Measurements from ENCODE around the gene SNAP29. TPM values are rescaled to one million over a fixed set of nuclear protein-coding genes. Genes with fewer than 3 reads are reported as not detected.

SNAP29 gene
- 15.0 to 18.9 TPM (median 15.1 TPM) in 3 replicates for total RNA-seq

- Mint-ChIP-seq H3K27me3 (ENCODE audit: low read depth) (no peaks in the 10 kb centered on the region), H3K4me1 (peaks cover 30% of the 10 kb centered on the region), H3K4me3 (peak within 1 kb of the TSS; percentile 70), H3K27ac (peak within 1 kb of the TSS; percentile 80), H3K9me3 (no peaks in the 10 kb centered on the region), H3K36me3 (peaks cover 5% of the 10 kb centered on the region)
- no peak for TF ChIP-seq CTCF (IDR thresholded peaks at IDR 0.05; ENCODE audit: unreplicated experiment)
- peak; percentile 94 to 96 for DNase-seq (ENCODE audit: low spot score in 2 of 2, unreplicated experiment in 2 of 2)
Measured at GRCh38 chr22:20858615-20859416, at the start of gene SNAP29, which contains the start of gene PI4KA. Gene SNAP29, plus strand, starts transcription at chr22:20859007. Its CDS starts 104 bp downstream, at chr22:20859111. Gene PI4KA, minus strand, starts transcription at chr22:20858811. Its CDS starts 86 bp downstream, at chr22:20858725.

- Mint-ChIP-seq H3K9me3 (no peaks in the 10 kb centered on the region), H3K36me3 (peaks cover 51% of the 10 kb centered on the region), H3K27me3 (ENCODE audit: low read depth) (no peaks in the 10 kb centered on the region), H3K4me3 (no peak overlapping the region), H3K27ac (no peak overlapping the region), H3K4me1 (no peaks in the 10 kb centered on the region)
- no peak for DNase-seq (ENCODE audit: low spot score in 2 of 2, unreplicated experiment in 2 of 2)
- no peak for TF ChIP-seq CTCF (IDR thresholded peaks at IDR 0.05; ENCODE audit: unreplicated experiment)
Measured at GRCh38 chr22:20809538-20810185, 49.1 kb upstream of the SNAP29 start.

GRCh38 chr22:20810645-20811044 is 48.2 kb upstream of the SNAP29 start:
- no peak overlapping the region for H3K4me3 Mint-ChIP-seq
- no peaks in the 10 kb centered on the region for H3K27me3 Mint-ChIP-seq (ENCODE audit: low read depth)
- no peaks in the 10 kb centered on the region for H3K9me3 Mint-ChIP-seq
- no peak for DNase-seq (ENCODE audit: low spot score in 2 of 2, unreplicated experiment in 2 of 2)
- H3K4me1 Mint-ChIP-seq: no peaks in the 10 kb centered on the region
- TF ChIP-seq CTCF (IDR thresholded peaks at IDR 0.05; ENCODE audit: unreplicated experiment): no peak
- H3K27ac Mint-ChIP-seq: no peak overlapping the region
- peaks cover 48% of the 10 kb centered on the region for H3K36me3 Mint-ChIP-seq

- Mint-ChIP-seq H3K4me1 (no peaks in the 10 kb centered on the region), H3K27me3 (ENCODE audit: low read depth) (no peaks in the 10 kb centered on the region), H3K36me3 (peaks cover 43% of the 10 kb centered on the region), H3K9me3 (no peaks in the 10 kb centered on the region), H3K4me3 (no peak overlapping the region), H3K27ac (no peak overlapping the region)
- no peak for DNase-seq (ENCODE audit: low spot score in 2 of 2, unreplicated experiment in 2 of 2)
- no peak for TF ChIP-seq CTCF (IDR thresholded peaks at IDR 0.05; ENCODE audit: unreplicated experiment)
Measured at GRCh38 chr22:20811171-20811570, 47.6 kb upstream of the SNAP29 start.

- Mint-ChIP-seq H3K36me3 (peaks cover 46% of the 10 kb centered on the region), H3K4me1 (no peaks in the 10 kb centered on the region), H3K9me3 (no peaks in the 10 kb centered on the region), H3K27ac (no peak overlapping the region), H3K4me3 (no peak overlapping the region), H3K27me3 (ENCODE audit: low read depth) (no peaks in the 10 kb centered on the region)
- no peak for DNase-seq (ENCODE audit: low spot score in 2 of 2, unreplicated experiment in 2 of 2)
- no peak for TF ChIP-seq CTCF (IDR thresholded peaks at IDR 0.05; ENCODE audit: unreplicated experiment)
Measured at GRCh38 chr22:20811971-20812660, 46.7 kb upstream of the SNAP29 start.

All from mesothelial cell of epicardium (in vitro differentiated cells).